Measurements from ENCODE around the gene NT5M.
"Not testable (repeated sequence)": the region's sequence is repeated elsewhere in the genome, so short reads cannot be mapped to it uniquely, and the experiment has no call there.

The NT5M gene

DNA sequence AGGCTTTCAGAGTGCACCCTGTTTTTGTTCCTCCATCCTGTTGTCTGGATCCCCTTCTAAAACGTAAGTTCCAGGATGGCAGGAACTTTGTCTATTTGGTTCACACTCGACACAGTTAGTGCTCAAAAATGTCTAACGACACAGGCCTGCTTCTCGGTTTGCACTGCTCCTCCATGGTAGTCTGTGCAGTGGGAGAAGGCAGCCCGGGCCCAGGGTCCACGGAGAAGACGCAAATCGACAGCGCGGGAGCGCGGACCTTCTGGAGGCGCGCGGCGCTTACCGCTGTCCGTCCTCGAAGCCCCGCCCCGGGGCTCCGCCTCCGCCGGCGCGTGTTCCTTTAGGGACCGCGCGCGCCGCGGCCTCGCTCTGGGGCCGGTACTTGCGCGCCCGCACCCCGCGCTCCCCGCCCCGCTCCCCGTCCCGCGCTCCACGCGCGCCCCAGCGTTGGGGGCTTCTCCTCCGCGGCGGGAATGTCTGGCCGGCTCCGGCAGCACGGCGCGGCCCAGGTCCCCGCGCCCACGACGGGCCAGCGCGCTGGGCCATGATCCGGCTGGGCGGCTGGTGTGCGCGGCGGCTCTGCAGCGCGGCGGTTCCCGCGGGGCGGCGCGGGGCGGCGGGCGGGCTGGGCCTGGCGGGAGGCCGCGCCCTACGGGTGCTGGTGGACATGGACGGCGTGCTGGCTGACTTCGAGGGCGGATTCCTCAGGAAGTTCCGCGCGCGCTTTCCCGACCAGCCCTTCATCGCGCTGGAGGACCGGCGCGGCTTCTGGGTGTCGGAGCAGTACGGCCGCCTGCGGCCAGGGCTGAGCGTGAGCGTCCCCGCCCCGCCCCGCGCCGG, at the start of gene NT5M:
TSS of gene NT5M (plus strand) at position 364 of the 837 bp plus-strand sequence. CDS start at position 542, 178 bp downstream.
- peak in 51 of 56 donors; percentile 21 to 84 (median 59) for DNase-seq

DNA sequence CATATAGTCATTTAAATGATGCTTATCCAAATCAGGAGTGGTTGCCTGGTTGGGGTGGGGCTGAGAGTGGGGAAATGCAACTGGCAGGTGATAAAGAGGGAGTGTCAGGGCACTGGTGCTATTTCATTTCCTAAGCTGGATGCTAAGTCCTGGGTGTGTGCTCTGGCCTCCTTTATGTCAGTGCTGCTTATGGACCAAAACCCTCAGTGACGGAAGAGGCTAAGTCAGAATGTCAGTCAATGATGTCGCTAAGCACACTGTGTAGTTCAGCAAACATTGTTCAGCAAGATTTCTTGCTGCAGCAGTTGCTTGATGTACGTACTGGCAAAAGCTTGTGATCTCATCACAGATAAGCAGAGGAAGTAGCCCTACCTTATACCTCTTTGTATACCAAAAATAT, 49.8 kb upstream of the NT5M start:
- DNase-seq = no peak

DNA sequence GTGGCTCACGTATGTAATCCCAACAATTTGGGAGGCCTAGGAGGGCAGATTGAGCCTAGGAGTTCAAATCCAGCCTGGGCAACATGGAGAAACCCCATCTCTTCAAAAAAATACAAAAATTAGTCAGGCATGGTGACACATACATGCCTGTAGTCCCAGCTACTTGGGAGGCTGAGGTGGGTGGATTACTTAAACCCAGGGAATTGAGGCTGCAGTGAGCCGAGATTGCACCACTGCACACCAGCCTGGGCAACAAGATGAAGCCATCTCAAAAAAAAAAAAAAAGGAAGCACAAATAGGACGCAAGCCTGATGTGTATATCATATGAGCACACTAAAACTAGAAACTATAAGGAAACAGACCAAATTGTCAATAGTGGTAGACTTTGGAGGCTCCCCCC, 49.1 kb upstream of the NT5M start:
- DNase-seq = peak in 5 of 56 donors; percentile 9 to 34 (median 18)

DNA sequence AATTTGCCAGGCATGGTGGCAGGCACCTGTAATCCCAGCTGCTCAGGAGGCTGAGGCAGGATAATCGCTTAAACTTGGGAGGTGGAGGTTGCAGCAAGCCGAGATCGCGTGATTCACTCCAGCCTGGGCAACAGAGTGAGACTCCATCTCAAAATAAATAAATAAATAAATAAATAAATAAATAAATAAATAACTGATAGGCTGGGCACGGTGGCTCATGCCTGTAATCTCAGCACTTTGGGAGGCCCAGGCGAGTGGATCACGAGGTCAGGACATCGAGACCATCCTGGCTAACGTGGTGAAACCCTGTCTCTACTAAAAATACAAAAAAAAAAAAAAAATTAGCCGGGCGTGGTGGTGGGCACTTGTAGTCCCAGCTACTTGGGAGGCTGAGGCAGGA, 47.5 kb upstream of the NT5M start:
- DNase-seq = not testable (repeated sequence)

DNA sequence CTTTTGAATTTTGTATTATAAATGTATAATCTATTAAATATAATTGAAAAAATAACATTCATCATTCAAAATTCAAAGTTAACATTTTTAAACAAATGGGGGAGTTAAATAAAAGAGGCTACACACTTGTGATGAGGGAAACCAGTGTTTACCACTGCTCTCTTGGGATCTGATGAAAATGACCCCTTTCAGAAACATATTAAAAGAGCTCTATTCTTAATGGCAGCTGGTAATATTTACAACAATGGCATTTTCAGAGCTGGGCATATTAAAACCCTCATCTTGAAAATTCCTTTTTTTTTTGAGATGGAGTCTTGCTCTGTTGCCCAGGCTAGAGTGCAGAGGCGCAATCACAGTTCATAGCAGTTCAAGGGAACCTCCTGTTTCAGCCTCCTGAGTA, 46.9 kb upstream of the NT5M start:
- DNase-seq = no peak

DNA sequence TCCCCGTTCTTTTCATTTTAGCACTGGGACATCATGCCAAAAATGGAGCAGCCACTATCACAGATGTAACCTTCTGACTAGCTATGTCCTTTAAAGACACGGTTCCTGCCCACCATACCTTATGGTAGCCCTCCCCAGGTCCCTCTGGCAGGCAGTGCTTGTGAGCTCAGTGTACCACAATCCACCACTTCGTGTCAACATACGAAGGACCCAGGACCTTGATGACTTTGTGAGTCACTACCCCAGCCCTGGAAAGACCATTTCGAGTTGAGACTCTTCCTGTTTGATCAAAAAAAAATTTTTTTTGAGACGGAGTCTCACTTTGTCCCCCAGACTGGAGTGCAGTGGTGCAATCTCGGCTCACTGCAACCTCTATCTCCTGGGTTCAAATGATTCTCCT, 45.2 kb upstream of the NT5M start:
- DNase-seq = no peak

DNA sequence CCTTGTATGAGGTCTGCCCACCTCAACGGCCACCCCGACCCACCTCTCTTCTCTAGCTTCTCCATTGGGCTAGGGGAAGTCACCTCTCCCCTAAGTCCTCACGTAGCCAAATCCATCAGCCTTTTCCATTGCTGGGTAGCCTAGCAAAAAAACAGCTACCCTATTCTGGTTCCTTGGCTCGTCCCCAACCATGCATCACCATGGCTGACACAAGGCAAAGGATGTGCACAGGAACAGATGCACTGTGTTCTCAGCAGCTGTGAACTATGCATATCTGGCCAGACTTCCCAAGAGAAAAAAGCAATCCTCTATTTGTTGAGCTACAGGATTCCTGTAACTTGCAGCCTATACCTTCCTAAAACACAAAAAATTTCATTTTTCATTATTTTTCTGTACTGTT, 44.2 kb upstream of the NT5M start:
- DNase-seq = peak in 32 of 56 donors; percentile 5 to 71 (median 36)

DNA sequence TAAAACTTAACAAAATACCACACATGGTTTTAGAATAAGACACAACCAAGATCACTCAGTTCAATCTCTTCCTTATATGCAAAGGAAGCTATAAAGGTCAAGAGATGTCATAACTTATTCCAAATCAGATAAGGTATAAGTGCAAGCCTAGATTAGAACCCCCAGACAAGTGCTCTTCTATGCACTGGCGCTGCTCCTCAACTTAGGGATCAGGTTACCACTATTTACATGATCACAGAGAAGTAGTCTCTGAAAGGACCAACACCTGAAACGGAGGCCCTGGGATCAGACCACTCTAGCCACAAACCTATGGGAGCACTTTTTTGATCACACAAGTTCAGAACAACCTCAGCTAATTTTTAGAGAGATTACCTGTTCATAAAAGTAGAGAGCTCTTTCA, 38.7 kb upstream of the NT5M start:
- DNase-seq = no peak

DNA sequence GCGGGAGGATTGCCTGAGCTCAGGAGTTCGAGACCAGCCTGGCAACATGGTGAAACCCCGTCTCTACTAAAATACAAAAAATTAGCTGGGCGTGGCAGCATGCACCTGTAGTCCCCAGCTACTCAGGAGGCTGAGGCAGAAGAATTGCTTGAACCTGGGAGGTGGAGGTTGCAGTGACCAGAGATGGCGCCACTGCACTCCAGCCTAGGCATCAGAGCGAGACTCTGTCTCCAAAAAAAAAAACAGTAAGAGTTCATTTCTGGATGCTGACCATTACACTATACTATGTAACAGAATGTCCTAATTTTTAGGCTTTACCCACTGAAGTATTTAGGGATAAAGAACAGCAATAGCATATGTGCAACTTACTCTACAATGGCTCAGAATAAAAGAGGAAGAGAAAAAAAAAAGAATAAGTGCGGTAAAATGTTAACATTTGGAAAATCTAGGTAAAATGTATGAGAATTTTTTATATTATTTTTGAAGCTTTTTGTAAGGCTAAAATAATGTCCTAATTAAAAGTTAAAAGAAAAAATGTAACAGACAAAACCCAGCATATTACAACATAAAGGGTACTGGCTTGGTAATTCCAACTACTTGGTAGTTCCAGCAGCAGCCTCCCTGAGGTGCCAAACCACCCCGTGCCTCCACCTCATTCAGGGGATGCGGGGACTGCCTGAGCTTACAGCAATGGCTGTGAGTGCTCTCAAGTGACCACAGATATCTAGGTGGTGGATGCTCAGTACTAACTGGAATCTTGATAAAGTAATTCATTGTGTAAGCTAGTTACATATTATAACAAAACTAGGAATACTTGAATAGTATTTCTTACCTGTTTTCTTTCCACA, 33.0 kb upstream of the NT5M start:
- DNase-seq = no peak

DNA sequence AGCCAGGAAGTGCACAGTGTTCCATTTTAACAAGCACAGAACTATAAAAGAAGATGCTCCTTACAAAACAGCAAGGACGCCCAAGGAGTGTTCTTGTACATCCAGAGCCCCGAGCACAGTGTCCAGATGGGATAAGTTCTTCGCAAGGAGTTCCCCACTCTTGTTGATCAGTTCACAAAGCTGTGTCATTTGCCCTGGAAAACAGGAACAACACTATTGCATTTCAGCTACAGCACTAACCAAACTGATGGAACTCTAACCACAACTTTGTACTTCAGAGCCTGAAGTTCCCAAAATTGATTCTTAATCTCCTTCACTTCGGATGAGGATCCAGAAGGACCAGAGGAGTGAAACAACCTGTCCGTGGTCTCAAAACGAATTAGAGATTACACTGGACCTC, 27.2 kb upstream of the NT5M start:
- no peak for DNase-seq

DNA sequence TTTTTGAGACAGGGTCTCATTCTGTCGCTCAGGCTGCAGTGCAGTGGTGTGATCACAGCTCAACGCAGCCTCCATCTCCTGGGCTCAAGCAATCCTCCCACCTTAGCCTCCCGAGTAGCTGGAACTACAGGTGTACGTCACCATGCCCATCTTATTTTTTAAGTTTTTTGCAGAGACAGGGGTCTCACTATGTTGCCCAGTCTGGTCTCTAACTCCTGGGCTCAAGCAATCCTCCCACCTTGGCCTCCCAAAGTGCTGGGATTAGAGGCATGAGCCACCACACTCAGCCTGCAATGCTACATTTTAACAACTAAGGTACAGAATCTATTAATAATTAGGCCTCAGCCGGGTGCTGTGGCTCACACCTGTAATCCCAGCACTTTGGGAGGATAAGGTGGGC, 25.7 kb upstream of the NT5M start:
- DNase-seq = not testable (repeated sequence)

DNA sequence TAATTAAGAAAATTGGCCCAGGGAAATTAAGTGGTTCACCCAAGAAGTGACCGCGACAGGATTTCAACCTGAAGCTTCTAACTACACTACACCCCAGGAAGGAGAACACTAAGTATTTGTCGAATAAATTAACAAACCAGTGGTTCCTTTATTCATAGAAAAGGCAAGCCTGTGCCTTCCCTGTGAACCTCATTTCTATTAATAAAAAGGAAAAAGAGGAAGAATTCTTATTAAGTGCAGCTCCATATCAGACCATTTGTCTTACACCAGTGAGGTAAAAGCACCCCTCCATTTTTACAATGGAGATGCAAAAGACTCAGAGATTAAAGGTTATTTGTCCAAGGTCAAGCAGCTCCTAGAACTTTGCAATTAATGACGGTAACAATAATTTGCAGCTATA, 23.9 kb upstream of the NT5M start:
- DNase-seq = no peak

DNA sequence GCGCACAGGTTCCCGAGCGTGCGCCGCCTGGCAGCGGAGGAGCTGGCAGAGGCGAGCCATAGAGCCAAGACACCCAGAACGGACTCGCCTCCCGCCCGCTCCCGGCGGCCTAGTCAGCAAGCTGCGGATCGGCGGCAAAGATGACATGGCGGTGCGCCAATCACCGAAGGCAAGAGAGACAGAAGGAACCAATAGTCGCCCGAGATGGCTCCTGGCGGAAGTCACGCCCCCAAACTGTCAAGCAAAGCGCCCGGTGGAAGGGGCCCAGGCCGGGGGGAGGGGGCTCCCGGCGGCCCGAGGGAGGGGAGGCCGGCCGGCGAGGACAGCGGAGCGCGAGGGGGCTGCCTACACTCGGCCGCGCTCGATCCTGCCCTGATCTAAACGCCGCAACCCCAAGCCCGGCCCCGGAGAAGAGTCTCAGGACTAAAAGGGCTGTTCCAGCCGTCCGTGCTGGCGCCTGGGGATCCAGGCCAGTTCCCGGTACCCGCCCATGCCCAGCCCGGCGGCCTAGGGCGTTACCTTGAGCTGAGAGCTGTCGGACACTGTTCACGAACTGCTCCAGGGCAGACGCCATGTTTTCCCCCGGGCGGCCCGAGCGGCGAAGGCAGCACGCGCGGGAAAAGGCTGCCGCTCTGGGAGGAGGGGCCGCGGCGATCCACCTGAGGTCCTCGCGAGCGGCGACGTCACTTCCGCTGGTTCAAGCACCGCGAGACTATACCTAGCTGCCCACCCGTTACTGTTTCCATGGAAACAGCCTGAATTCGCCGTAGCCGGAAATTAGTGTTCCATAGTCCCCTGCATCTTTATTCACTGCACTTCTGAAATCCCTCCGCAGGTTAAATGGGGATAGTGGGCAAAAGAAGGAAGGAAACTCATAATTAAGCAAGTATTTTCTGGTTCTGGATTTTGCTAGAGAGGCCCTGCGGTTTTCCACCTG, 22.3 kb upstream of the NT5M start, which contains the start of gene COPS3:
TSS of gene COPS3 (minus strand) at position 634 of the 937 bp plus-strand sequence. CDS start at position 574, 60 bp downstream.
- DNase-seq = peak; percentile 78 to 99 (median 95)

DNA sequence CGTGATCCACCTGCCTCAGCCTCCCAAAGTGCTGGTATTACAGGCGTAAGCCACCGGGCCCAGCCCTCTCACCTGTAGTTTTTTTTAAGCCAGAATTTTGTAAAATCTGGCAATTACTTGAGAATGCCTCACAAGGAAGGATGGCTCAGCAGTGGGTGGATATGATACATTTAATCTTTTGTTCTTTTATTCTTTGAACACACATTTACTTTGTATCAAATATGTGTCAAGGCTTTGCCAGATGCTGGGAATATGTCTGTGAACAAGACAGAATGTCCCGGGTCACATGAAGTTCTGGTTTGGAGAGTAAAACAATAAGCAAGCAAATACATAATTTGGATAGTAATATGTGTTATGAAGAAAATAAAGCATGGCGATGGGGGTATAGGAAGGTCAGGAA, 17.2 kb upstream of the NT5M start:
- peak in 4 of 56 donors; percentile 16 to 36 (median 24) for DNase-seq

DNA sequence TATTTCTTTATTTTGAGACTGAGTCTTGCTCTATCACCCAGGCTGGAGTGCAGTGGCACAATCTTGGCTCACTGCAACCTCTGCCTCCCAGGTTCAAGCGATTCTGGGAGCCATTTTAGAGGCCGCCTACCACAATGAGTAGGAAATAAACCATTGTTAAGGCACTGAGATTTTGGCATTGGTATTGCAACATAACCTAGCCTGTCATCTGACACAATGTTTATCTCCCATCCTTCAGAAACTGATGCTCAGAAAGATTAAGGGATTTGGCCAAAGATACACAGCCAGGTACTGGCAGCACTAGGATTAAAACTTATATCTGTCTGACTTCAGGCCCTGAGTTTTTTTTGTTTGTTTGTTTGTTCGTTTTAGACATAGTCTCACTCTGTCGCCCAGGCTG, 14.1 kb upstream of the NT5M start:
- DNase-seq = no peak

DNA sequence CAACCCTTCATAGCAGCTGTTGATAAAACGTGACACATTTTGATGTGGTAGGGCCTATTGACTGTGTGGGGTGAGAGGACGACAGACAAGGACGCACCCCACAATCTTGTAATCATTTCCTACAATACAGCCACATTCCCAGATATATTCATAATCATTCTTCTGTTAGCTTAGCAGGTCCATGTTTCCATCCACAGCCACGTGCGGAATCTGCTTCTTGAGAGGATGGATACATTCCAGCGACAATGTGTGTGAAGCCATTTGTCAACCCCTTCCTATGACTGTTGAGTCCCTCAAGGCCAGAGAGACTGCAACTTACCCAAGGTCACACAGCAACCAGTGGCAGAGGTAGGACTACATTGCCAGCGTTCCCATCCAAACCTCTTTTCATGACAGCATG, 13.5 kb upstream of the NT5M start:
- no peak for DNase-seq

DNA sequence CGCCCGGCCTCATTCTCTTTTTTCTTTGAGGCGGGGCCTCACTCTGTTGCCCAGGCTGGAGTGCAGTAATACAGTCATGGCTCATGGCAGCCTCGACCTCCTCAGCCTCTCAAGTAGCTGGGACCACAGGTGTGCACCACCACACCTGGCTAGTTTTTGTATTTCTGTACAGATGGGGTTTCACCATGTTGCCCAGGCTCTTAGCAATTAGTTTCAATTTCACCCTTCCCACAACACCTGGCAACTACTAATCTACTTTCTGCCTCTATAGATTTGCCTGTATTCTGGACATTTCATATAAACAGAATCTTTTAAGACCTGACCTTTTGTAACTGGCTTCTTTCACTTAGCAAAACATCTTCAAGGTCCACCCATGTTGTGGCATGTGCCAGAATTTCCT, 8.0 kb upstream of the NT5M start:
- no peak for DNase-seq

DNA sequence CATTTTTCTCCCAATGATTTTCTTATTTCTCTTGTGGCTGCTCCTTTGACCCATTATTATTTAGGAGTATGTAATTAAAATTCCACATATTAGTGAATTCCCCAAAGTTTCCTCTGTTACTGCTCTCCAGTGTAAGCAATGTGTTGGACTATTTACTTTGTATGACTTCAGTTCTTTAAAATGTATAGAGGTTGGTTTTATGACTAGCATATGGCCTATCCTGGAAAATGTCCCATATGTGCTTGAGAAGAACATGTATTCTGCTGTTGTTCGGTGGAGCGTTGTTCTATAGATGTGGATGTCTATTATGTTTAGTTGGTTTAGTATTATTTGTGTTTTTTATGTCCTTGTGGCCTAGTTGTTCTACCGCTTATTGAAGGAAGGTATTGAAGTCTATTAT, 6.0 kb upstream of the NT5M start:
- DNase-seq = no peak

DNA sequence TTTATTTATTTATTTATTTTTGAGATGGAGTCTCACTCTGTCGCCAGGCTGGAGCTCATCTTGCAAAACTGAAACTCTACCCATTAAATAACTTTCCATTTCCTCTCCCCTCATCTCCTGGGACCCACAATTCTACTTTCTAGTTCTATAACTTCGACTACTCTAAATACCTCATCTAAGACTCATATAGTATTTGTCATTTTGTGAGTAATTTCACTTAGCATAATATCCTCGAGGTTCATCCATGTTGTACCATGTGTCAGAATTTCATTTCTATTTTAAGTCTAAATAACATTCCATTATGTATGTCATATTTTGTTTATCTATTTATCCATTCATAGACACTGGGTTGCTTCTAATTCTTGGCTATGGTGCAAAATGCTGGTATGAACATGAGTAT, 5.1 kb upstream of the NT5M start:
- no peak for DNase-seq

DNA sequence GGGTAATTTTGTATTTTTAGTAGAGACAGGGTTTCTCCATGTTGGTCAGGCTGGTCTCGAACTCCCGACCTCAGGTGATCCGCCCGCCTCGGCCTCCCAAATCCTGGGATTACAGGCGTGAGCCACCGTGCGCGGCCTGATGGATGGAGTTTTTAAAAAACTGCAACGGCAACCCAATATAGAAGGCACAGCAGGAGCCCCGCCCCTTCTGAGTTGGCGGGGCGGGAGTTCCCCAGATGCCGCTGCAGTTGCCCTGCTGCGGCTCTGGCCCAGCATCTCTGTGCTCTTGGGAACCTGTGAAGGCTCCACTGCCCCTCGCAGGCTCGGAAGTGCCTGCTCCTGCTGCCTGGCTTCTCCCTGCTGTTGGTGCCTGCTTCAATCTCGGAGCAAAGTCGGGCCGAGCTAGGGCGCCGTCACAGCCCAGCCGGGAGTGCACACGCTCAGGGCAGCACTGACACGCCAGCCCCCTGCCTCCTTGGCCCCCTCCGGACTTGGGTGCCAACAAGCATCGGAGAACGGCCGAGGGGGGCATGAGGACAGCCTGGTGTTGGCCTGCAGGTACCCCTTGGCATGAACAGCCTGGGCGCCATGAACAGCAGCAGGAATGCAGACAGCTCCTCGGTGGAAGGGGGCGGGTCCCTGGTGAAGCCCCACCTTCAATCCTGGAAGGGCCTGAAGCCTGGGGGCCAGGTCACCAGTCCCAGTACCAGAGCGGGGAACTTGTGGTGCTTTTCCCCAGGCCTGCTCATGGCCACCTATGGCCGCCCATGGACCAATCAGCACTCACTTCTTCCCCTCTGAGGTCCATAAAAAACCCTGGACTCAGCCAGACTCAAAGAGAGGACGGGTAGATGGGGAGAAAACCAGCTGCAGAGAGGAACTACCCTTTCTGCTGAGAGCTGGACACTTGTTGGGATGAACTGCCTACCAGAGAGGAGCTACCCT, 2.3 kb upstream of the NT5M start:
- peak in 12 of 56 donors; percentile 7 to 52 (median 16) for DNase-seq

All from nucleus accumbens (tissue), 56 donors.